ENCODE data around the gene NCK1.
"Not testable (repeated sequence)": the region's sequence is repeated elsewhere in the genome, so short reads cannot be mapped to it uniquely, and the experiment has no call there.

NCK1 gene

GRCh38 chr3:136947477-136947876, 85.5 kb downstream of the NCK1 start:
- no peak for DNase-seq (ENCODE audit: low read depth in 2 of 2)

- DNase-seq (ENCODE audit: low read depth in 2 of 2), result no peak
Measured at GRCh38 chr3:136949146-136949545, 87.1 kb downstream of the NCK1 start.

DNA sequence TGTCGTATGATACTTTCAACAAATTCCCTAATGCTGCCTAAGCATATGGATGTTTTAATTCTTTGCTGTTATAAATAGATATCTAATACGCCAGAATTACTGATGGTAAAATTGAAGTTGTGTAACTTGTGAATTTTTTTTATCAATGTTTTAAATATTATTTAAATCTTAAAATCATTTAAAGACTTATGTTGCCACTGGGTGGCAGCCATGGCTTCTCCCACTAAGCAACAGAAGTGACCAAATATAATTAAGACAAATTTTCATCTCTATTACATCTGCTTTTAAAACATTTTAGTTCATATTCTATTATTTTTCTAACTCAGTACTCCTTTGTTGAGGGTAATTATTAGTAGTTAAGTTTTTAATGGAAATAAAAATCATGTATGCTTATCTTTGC, 87.7 kb downstream of the NCK1 start:
- no peak for DNase-seq (ENCODE audit: low read depth in 2 of 2)

DNA sequence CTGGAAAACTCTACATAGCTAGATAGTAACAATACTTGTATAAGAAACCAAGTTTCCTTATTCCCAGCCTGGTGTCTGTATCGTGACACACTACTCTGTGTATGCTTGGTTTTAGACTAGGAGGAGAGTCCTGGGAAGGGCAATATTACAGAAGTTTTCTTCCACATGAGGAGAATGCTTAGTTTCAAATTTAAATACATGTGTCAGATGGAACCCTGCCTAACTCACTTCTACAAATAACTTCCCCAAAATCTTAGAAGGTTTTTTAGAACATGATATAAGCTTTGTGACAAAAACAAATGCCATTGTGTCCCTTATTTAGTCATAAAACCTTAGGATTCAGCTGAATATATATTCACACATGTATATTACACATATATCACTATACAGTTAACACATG, 88.6 kb downstream of the NCK1 start:
- no peak for DNase-seq (ENCODE audit: low read depth in 2 of 2)

DNA sequence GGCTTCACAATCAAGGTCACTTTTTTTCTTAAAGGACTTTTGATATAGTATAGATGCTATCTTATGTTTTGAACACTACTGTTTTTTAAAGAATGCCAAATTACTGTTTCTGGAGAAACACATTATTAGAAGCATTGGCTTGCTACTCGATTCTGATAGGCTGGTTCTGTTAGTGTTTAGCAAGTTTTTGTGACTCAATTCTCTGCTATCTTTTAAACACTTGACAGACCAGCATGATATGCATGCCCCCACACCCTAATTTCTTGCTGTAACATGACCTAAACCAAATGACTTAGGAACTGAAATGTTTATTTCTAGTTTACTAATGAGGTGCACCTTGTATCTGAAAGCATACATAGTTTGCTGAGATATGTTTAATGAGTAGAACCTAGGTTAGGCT, 90.3 kb downstream of the NCK1 start:
- no peak for DNase-seq (ENCODE audit: low read depth in 2 of 2)

DNA sequence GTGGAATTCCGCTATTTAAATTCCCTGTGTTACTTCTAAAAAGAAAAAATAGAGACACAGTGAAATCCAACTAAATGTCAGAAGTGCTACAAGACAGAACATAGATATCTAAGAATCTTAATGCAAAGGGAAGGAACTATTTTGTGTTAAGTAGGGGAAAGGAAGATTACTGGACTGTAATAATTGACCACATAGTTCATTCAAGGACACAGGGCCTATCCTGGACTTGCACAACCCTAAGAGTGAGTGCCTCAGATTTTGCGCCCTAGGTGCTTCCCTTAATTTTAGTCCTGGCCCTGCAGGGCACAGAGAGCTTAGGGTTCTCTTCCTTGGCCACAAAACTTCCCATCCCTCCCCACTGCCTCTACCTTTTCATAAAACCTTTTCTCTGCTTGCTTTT, 92.2 kb downstream of the NCK1 start:
- no peak for DNase-seq (ENCODE audit: low read depth in 2 of 2)

- no peak for DNase-seq (ENCODE audit: low read depth in 2 of 2)
Measured at GRCh38 chr3:136954980-136955780, 93.2 kb downstream of the NCK1 start.

GRCh38 chr3:136955813-136956212, 93.8 kb downstream of the NCK1 start:
- DNase-seq (ENCODE audit: low read depth in 2 of 2), result no peak

GRCh38 chr3:136956971-136957370, 95.0 kb downstream of the NCK1 start:
- DNase-seq (ENCODE audit: low read depth in 2 of 2), result no peak

DNA sequence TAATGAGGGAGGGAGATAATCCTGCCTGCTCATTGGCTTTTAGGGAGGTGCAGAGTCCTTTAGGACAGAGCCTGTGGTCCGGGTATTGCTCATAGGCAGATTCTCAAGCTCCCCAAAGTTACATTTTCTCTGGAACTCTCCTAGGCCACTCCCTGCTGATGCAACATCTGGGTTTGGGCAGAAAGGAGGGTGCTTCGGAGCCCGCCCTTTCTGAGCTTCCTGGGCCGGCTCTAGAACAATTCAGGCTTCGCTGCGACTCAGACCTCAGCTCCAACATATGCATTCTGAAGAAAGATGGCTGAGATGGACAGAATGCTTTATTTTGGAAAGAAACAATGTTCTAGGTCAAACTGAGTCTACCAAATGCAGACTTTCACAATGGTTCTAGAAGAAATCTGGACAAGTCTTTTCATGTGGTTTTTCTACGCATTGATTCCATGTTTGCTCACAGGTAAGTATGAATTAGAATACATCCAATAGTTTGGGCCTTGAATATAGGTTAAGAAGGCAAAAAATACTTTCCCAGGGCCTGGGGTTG, 95.8 kb downstream of the NCK1 start, which contains the start of gene IL20RB:
Gene IL20RB (plus strand): TSS at position 233 of the 538 bp plus-strand sequence. CDS start 131 bp downstream, at position 364.
- no peak for DNase-seq (ENCODE audit: low read depth in 2 of 2)

DNA sequence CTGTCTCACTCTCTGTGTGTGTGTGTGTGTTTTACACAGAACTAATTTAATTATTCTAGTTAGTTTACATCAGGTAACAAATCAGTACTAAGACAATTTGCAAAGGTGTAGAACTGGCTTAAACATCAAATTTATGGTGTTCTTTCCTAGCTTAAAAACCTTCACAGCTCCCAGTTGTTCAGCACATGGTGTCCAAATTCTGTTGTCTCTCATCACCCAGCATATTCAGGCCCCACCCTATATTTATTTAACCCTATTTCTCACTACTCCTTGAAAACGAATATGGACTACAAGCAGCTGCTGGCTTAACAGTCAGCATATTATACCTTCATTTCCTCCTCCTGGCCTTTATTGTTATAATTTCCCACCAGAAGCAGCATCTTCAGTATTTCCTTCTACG, 96.9 kb downstream of the NCK1 start:
- DNase-seq (ENCODE audit: low read depth in 2 of 2), result no peak

GRCh38 chr3:136959599-136959998, 97.6 kb downstream of the NCK1 start:
- DNase-seq (ENCODE audit: low read depth in 2 of 2), result no peak

GRCh38 chr3:136960838-136961836, 99.1 kb downstream of the NCK1 start:
- no peak for DNase-seq (ENCODE audit: low read depth in 2 of 2)

DNA sequence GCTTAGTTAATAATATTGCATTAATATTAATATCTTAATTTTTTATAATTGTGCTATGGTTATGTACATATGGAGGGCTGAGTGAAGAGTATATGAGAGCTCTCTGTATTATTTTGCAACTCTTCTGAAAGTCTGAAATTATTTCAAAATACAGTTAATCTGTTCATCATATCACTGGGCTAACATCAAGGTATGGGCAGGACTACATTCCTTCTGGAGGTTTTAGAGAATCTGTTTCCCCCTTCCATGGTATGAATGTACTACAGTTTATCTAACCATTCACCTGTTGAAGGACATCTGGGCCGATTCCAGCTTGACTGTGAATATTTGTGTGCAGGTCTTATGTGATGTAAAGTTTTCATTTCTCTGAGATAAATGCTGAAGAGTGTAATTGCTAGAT, 100.9 kb downstream of the NCK1 start:
- no peak for DNase-seq (ENCODE audit: low read depth in 2 of 2)

DNA sequence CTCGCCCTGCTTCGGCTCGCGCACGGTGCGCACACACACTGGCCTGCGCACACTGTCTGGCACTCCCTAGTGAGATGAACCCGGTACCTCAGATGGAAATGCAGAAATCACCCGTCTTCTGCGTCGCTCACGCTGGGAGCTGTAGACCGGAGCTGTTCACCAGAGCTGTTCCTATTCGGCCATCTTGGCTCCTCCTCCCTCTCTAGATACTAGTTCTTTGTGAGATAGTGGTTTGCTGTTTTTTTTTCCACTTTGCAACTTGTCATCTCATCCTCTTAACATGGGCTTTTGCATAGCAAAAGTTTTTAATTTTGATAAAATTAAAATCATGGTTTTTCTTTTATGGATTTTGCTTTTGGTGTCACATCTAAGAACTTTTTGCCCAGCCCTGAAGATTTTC, 107.5 kb downstream of the NCK1 start:
- not testable (repeated sequence) for DNase-seq (ENCODE audit: low read depth in 2 of 2)

DNA sequence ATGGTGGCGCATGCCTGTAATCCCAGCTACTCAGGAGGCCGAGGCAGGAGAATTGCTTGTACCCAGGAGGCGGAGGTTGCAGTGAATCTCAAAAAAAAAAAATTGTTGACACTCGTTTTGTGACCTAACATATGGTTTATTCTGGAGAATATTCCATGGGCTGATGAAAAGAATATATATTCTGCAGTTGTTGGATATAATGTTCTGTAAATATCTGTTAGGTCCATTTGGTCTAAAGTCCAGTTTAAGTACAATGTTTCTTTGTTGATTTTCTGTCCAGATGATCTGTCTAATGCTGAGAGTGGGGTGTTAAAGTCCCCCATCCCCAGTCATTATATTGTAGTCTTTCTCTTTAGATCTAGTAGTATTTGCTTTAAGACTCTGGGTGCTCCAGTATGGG, 111.3 kb downstream of the NCK1 start:
- no peak for DNase-seq (ENCODE audit: low read depth in 2 of 2)

DNA sequence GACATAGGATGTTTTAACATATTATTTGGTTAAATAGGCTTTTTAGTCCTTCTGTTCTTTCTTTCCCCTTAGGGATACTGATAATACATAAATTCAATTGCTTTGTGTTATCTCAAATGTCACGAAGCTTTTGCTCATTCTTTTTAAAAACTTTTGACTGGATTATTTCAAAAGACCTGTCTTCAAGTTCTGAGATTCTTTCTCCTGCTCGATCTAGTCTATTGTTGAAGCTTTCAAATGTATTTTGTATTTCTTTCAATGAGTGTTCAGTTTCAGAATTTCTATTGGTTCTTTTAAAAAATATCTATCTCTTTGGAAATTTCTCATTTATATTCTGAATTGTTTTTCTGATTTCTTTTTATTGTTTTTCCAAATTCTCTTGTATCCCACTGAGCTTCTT, 112.7 kb downstream of the NCK1 start:
- no peak for DNase-seq (ENCODE audit: low read depth in 2 of 2)

- no peak for DNase-seq (ENCODE audit: low read depth in 2 of 2)
Measured at GRCh38 chr3:136979204-136979603, 117.2 kb downstream of the NCK1 start.

GRCh38 chr3:136979684-136980083, 117.7 kb downstream of the NCK1 start:
- no peak for DNase-seq (ENCODE audit: low read depth in 2 of 2)

GRCh38 chr3:136982033-136982432, 120.0 kb downstream of the NCK1 start:
- DNase-seq (ENCODE audit: low read depth in 2 of 2), result no peak

DNA sequence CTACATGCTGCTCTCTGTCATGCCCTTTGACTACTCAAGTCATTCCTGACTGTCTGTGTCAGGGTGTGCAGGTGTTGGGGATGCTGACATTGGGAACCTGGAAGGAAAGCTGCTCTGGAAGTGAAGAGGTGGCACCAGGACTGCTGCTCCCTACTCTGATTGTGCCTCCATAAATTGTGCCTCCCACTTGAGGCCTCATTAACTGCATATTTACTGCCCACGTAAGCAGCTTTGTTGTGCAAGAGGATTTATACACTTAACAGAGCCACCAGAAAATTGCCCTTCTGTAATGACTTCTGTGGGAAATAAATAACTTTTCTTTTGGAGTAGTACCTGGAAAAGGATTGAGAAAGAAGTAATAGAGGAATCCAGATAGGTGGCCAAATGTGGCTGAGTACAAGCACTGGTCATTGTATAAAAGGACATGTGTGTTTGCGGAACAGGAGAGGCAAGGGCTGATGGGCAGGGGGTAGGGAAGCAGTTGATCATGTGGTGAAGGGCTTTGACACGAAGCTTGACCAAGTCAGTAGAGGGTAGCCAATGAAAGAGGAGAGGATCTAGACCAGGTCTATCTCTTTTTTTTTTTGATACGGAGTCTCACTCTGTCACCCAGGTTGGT, 120.6 kb downstream of the NCK1 start:
- no peak for DNase-seq (ENCODE audit: low read depth in 2 of 2)

- no peak for DNase-seq (ENCODE audit: low read depth in 2 of 2)
Measured at GRCh38 chr3:136984837-136985236, 122.8 kb downstream of the NCK1 start.
